CD4-positive, alpha-beta T cell treated with Interleukin-12 subunit alpha and Interleukin-12 subunit beta, for 1 hour (primary cell): ENCODE results near the gene TOB1.
A peak's percentile ranks its signal among the peaks of the same experiment; 100 is the strongest.

Experiments used
- DNase-seq: peaks from one replicate; pipeline ENCODE4 v3.0.0-alpha.2; 2020

TOB1 gene

GRCh38 chr17:50830352-50830751, 35.8 kb downstream of the TOB1 start:
- no peak for DNase-seq

DNA sequence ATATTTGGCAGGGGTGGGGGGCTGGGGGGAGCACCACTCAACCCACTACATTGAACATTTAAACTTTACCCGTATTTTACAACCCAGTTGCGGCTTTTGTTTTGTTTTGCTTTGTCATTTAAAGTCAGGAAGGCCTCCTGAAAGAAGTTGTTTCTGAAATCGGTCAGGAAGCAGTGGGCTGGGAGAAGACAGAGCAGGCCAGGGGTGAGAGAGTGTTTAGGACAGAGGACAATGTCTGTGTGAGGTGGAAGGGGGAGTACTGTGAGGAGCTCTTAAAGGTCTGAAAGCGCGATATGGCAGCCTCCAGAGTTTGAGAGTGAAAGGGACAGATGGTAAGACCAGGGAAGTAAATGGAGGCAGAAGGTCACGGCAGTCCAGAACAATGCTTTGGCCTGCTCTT, 36.8 kb downstream of the TOB1 start:
- DNase-seq, result no peak

DNA sequence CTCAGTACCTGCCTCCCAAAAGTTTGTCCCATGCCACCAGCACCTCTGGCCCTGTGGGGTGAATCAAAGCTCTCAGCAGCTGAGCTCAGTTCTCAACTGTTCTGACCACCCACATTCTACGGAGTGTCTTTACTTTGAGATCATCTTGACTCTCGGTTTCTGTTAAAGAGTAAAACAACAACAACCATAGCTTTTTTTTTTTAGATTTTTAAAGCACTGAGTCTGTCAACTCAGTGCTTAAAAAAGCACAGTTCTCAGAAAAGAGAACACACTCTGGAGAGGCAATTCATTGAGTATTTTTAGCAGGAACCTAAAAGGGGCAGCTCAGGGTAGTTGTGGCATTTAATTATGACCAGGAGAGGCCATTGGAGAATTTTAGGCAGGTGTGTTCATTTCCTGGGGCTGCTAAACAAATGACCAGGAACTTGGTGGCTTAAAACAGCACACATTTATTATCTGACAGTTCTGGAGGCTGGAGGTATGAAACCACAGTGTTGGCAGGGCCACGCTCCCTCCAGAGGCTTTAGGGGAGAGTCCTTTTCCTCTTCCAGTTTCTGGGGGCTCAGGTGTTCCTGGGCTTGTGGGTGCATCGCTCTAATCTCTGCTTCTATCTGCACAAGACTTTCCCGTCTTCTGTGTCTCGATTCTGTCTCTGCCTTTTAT, 37.5 kb downstream of the TOB1 start:
- DNase-seq, result no peak

DNA sequence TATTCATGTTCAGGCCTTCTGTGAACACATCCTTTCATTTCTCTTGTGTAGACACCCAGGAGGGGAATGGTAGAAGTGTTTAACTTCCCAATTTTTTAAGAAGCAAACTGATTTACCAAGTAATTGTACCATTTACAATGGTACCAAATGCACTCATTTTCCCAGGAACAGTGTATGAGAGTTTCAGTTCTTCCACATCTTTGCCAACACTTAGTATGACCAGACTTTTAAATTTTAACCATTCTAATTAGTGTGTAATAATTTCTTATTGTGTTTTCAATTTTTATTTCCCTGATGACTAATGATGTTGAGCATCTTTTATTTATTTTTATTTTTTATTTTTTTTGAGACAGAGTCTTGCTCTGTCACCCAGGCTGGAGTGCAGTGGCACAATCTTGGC, 41.0 kb downstream of the TOB1 start:
- no peak for DNase-seq

DNA sequence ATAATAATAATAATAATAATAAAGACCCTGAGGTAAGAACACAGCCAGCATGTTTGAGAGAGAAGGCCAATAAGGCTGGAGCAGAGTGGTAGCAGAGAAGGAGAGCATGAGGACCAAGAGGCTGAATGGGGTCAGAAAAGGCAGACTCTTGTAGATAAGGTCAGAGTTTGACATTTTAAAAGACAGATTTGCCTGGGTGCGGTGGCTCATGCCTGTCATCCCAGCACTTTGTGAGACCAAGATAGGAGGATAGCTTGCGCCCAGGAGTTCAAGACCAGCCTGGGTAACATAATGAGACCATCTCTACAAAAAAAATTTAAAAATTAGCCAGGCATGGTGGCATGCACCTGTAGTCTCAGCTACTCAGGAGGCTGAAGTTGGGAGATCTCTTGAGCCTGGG, 41.7 kb downstream of the TOB1 start:
- no peak for DNase-seq

- no peak for DNase-seq
These were observed 43.6 kb downstream of the TOB1 start for GRCh38 chr17:50822550-50822949.

GRCh38 chr17:50820651-50821050, 45.5 kb downstream of the TOB1 start:
- no peak for DNase-seq

- DNase-seq, result no peak
These were observed 47.1 kb downstream of the TOB1 start for GRCh38 chr17:50818921-50819657.

GRCh38 chr17:50818261-50818660, 47.9 kb downstream of the TOB1 start:
- DNase-seq, result no peak

GRCh38 chr17:50817838-50818237, 48.3 kb downstream of the TOB1 start:
- DNase-seq, result no peak

DNA sequence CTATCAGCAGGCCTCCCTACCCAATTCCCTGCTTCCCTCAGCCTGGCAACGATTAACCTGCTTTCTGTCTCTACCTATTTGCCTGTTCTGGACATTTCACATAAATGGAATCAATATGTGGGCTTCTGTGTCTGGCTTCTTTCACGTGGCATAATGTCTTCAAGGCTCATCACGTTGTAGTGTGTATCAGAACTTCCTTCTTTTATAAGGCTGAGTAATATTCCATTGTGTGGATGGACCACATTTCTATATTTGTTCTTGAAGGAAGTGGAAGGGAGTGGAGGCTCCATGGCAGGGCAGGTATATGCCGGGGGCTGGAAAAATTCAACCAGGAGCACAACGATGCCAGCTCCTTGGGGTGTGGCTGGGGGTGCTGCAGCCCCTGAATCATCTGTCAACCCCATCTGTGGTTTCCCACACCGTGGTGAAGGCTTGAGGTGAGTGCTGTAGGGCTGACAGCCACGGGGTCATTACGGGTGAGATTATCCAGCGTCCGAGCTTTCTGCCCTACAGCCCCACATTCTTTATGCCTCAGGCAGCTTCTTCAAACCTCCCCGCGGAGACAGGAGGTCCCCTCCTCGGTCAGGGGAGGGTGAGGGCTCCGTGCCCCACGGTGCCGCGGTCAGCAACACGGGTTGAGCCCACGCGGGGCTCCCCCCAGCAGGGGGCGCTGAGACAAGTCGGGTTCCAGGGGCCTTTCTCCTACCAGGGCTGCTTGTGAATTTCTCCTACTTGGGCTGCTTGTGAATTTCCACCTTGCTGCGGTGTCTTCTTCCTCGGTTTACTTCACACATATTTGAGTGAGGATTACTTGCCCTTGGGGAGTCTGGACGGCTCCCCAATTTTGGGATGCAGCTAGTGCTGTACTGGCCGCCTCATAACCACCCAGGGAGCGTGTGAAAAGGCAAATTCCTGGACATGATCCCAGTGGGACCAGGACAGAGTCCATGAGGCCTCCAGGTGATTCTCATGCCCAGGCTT, 49.1 kb downstream of the TOB1 start:
- peak; percentile 66 for DNase-seq

GRCh38 chr17:50816271-50816670, 49.9 kb downstream of the TOB1 start:
- no peak for DNase-seq

DNA sequence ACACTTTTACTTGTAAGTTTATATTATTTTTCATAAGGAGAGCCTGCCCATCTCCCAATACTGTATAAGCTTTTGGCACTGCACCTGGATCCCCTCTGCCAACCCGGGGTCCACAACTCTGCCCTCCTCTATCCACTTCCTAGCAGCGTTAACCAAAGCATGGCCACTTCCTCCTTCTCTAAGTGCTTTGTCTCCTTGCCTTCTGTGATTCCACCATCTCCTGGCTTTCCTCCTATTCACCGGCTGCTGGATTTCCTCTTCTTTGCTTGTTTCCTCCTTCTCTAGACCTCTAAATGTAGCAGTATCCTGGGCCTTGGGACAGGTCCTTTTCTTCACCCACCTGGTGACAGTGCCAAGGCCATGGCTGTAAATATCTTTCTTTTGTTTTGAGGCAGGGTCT, 50.8 kb downstream of the TOB1 start:
- no peak for DNase-seq

DNA sequence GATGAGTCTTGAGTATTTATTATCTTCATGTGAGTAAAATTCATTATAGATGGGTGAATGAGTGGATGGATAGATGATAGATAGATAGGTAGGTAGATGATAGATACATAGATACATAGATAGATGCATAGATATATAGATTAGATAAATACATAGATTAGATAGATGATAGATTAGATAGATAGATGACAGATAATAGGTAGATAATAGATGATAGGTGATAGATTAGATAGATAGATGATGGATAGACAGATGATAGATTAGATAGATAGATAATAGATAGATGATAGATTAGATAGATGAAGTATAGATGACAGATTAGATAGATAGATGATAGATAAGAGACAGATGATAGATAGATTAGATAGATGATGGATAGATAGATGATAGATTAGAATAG, 52.6 kb downstream of the TOB1 start:
- DNase-seq, result no peak
